A673 (cell line): ENCODE results near the gene DIPK1C. TPM values are rescaled to one million over a fixed set of nuclear protein-coding genes. Genes with fewer than 3 reads are reported as not detected.

Source experiments
- BruUV-seq: library from RNA; stranded (reverse); fragments of 400-500 nt; replicated peaks from 2 replicates; lab custom pipeline; 2021; lab: Mats Ljungman, UMichigan
- CTCF ChIA-PET: fragments of 300-600 bp; sonication (Branson Sonifier 250); formaldehyde crosslinking; loops from one replicate; lab custom pipeline; 2022; ENCODE audit warnings: antibody characterized with exemption; lab: Charles Lee
- POLR2A ChIA-PET: fragments of 300-600 bp; sonication (Branson Sonifier 250); formaldehyde crosslinking; loops from one replicate; lab custom pipeline; 2022; ENCODE audit warnings: antibody characterized with exemption; ENCODE audit not compliant: low non-redundant PET; lab: Charles Lee
- DNase-seq: peaks from one replicate; pipeline ENCODE4 v3.0.0-alpha.2; 2015; ENCODE audit warnings: low spot score
- H3K27ac ChIP-seq: fragments of 200-600 bp; sonication (generic); 2 replicates; pipeline ENCODE4 v1.5.1; 2016; ENCODE audit warnings: mixed run types, low read depth, mild to moderate bottlenecking, mixed read lengths, antibody characterized with exemption, low read length; ENCODE audit not compliant: poor library complexity, severe bottlenecking
- H3K27me3 ChIP-seq: fragments of 200-600 bp; sonication (generic); replicated peaks from 2 replicates; pipeline ENCODE4 v1.6.1; 2017; ENCODE audit warnings: mixed run types, low read depth, mild to moderate bottlenecking, mixed read lengths, antibody characterized with exemption, low read length; ENCODE audit not compliant: insufficient read depth, poor library complexity
- H3K36me3 ChIP-seq: fragments of 200-600 bp; sonication (generic); 2 replicates; pipeline ENCODE4 v1.6.1; 2016; ENCODE audit warnings: mixed run types, mild to moderate bottlenecking, mixed read lengths, antibody characterized with exemption, low read length; ENCODE audit not compliant: insufficient read depth, poor library complexity, severe bottlenecking
- H3K4me1 ChIP-seq: fragments of 200-600 bp; sonication (generic); 2 replicates; pipeline ENCODE4 v1.6.1; 2017; ENCODE audit warnings: mixed run types, mild to moderate bottlenecking, mixed read lengths, antibody characterized with exemption, low read length; ENCODE audit not compliant: insufficient read depth, poor library complexity, severe bottlenecking
- H3K4me3 ChIP-seq: fragments of 200-600 bp; sonication (generic); 2 replicates; pipeline ENCODE4 v1.5.1; 2016; ENCODE audit warnings: low read depth, mixed run types, mild to moderate bottlenecking, mixed read lengths, low read length; ENCODE audit not compliant: poor library complexity, severe bottlenecking
- H3K9me3 ChIP-seq: fragments of 200-600 bp; sonication (generic); 2 replicates; pipeline ENCODE4 v1.6.1; 2016; ENCODE audit warnings: mixed run types, low read depth, mild to moderate bottlenecking, mixed read lengths, antibody characterized with exemption, low read length; ENCODE audit not compliant: poor library complexity, severe bottlenecking
- EZH2 ChIP-seq: fragments of 200-600 bp; sonication (generic); IDR thresholded peaks from 2 replicates; pipeline ENCODE4 v1.6.1; 2017; ENCODE audit warnings: borderline replicate concordance, low read depth, mild to moderate bottlenecking, mixed read lengths, antibody characterized with exemption, low read length; ENCODE audit not compliant: poor library complexity, severe bottlenecking
- intact Hi-C: fragments of 100-400 bp; cut with micrococcal nuclease; formaldehyde crosslinking; loops from one replicate; pipeline ENCODE4 v1.10.0; 2022; ENCODE audit not compliant: unreplicated experiment
- total RNA-seq: library from RNA; stranded (reverse); gene quantifications from 2 replicates; pipeline ENCODE4 v1.2.3, GENCODE V29; 2021
- TF ChIP-seq, protein P1 (sequence below): fragments of 300-800, 200-600 bp; sonication (generic); conservative IDR thresholded peaks from 2 replicates; pipeline ENCODE4 v1.5.1; 2017; ENCODE audit warnings: low read depth, mild to moderate bottlenecking, antibody characterized with exemption, low read length, moderate library complexity, mixed read lengths

The DIPK1C gene
- total RNA-seq, 1 experiment from 2014 or later = not detected

GRCh38 chr18:74400813-74401212 is 56.3 kb downstream of the DIPK1C start:
- TF ChIP-seq, protein P1, sequence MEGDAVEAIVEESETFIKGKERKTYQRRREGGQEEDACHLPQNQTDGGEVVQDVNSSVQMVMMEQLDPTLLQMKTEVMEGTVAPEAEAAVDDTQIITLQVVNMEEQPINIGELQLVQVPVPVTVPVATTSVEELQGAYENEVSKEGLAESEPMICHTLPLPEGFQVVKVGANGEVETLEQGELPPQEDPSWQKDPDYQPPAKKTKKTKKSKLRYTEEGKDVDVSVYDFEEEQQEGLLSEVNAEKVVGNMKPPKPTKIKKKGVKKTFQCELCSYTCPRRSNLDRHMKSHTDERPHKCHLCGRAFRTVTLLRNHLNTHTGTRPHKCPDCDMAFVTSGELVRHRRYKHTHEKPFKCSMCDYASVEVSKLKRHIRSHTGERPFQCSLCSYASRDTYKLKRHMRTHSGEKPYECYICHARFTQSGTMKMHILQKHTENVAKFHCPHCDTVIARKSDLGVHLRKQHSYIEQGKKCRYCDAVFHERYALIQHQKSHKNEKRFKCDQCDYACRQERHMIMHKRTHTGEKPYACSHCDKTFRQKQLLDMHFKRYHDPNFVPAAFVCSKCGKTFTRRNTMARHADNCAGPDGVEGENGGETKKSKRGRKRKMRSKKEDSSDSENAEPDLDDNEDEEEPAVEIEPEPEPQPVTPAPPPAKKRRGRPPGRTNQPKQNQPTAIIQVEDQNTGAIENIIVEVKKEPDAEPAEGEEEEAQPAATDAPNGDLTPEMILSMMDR = no peak
- TF ChIP-seq EZH2 = no peak
- Histone ChIP-seq H3K4me1 (no peaks in the 10 kb centered on the region), H3K36me3 (no peaks in the 10 kb centered on the region), H3K27ac (no peak overlapping the region), H3K27me3 (peaks cover 22% of the 10 kb centered on the region), H3K4me3 (no peak overlapping the region), H3K9me3 (no peaks in the 10 kb centered on the region)
- intact Hi-C loops = loop anchor here (10.0 kb wide), 1 partner anchor 64 kb away; no protein-coding TSS in a partner anchor
- ChIA-PET POLR2A (no interaction called here), CTCF (no interaction called here)
- no peak for DNase-seq
- no TSS peak for BruUV-seq

- Histone ChIP-seq H3K4me3 (no peak overlapping the region), H3K36me3 (no peaks in the 10 kb centered on the region), H3K27me3 (peaks cover 22% of the 10 kb centered on the region), H3K4me1 (no peaks in the 10 kb centered on the region), H3K27ac (no peak overlapping the region), H3K9me3 (no peaks in the 10 kb centered on the region)
- TF ChIP-seq, protein P1 = no peak
- no peak for TF ChIP-seq EZH2
- BruUV-seq = no TSS peak
- intact Hi-C loops = no loop called here
- no peak for DNase-seq
- ChIA-PET POLR2A (no interaction called here), CTCF (no interaction called here)
Observed at GRCh38 chr18:74399091-74399887, 57.8 kb downstream of the DIPK1C start.

- POLR2A ChIA-PET = no interaction called here
- CTCF ChIA-PET = no interaction called here
- DNase-seq = no peak
- no peaks in the 10 kb centered on the region for H3K36me3 ChIP-seq
- H3K27ac ChIP-seq = no peak overlapping the region
- H3K27me3 ChIP-seq = peaks cover 31% of the 10 kb centered on the region
- H3K4me3 ChIP-seq = no peak overlapping the region
- H3K9me3 ChIP-seq = no peaks in the 10 kb centered on the region
- no peaks in the 10 kb centered on the region for H3K4me1 ChIP-seq
- BruUV-seq = no TSS peak
- intact Hi-C loops = no loop called here
- no peak for TF ChIP-seq EZH2
- TF ChIP-seq, protein P1 = no peak
Observed at GRCh38 chr18:74397572-74397971, 59.5 kb downstream of the DIPK1C start.
